H1 (cell line): Measurements from ENCODE around the gene MSANTD3. TPM values are rescaled to one million over a fixed set of nuclear protein-coding genes. Genes with fewer than 3 reads are reported as not detected.

Source experiments
- CTCF ChIA-PET: fragments of 300-600 bp; sonication (Branson Sonifier 250); formaldehyde crosslinking; loops from one replicate; lab custom pipeline; 2021; ENCODE audit not compliant: partially characterized antibody; lab: Charles Lee
- POLR2A ChIA-PET: fragments of 300-600 bp; sonication (Branson Sonifier 250); formaldehyde crosslinking; loops from one replicate; lab custom pipeline; 2021; ENCODE audit warnings: inconsistent platforms; ENCODE audit not compliant: partially characterized antibody; lab: Charles Lee
- DNase-seq, 2 experiments: peaks; one replicate each; pipeline versions ENCODE4 v3.0.0 to v3.0.0-alpha.2; 2010 to 2022; ENCODE audit warnings: low spot score in 2 of 2, low read depth in 1 of 2, mixed read lengths in 1 of 2
- FAIRE-seq: peaks from 2 replicates; lab custom pipeline; 2011; peaks lifted over from hg19 to GRCh38; lab: Jason Lieb, UNC
- H2AFZ ChIP-seq: 2 replicates; pipeline ENCODE4 v1.8.1; 2012; ENCODE audit warnings: low read length, inconsistent platforms
- H2AK5ac ChIP-seq: 2 replicates; pipeline ENCODE4 v1.6.1; 2013; ENCODE audit warnings: low read depth, low read length
- H2BK120ac ChIP-seq: replicated peaks from 2 replicates; pipeline ENCODE3; 2013; ENCODE audit warnings: low read depth, low read length, inconsistent platforms
- H2BK12ac ChIP-seq: 2 replicates; pipeline ENCODE4 v1.6.1; 2013; ENCODE audit warnings: low read depth, low read length
- H2BK15ac ChIP-seq: 2 replicates; pipeline ENCODE4 v1.6.1; 2013; ENCODE audit warnings: low read length
- H2BK20ac ChIP-seq: 2 replicates; pipeline ENCODE4 v1.6.1; 2013; ENCODE audit warnings: low read length
- H2BK5ac ChIP-seq: 2 replicates; pipeline ENCODE4 v1.6.1; 2013; ENCODE audit warnings: low read depth, low read length
- H3K14ac ChIP-seq: 2 replicates; pipeline ENCODE4 v1.6.1; 2013; ENCODE audit warnings: inconsistent platforms; ENCODE audit not compliant: insufficient read length
- H3K18ac ChIP-seq: 2 replicates; pipeline ENCODE4 v1.6.1; 2013; ENCODE audit warnings: low read length; ENCODE audit errors: extremely low read depth
- H3K23ac ChIP-seq: 2 replicates; pipeline ENCODE4 v1.6.1; 2013; ENCODE audit warnings: inconsistent platforms; ENCODE audit not compliant: insufficient read length
- H3K23me2 ChIP-seq: 2 replicates; pipeline ENCODE4 v1.6.1; 2013; ENCODE audit warnings: low read depth, low read length
- H3K27ac ChIP-seq: 2 replicates; pipeline ENCODE4 v1.6.1; 2011; ENCODE audit warnings: low read depth, low read length, inconsistent platforms
- H3K27me3 ChIP-seq, 4 experiments: replicated peaks in 1 of 4; 1 replicate in 1 of 4; 2 replicates in 3 of 4; pipeline versions ENCODE4 v1.6.1 to v1.8.1; 2011 to 2013; ENCODE audit warnings: low read length in 3 of 4, mild to moderate bottlenecking in 3 of 4, inconsistent platforms in 2 of 4, mixed read lengths in 2 of 4, moderate library complexity in 1 of 4; ENCODE audit not compliant: control insufficient read depth in 3 of 4, insufficient read depth in 3 of 4; ENCODE audit errors: extremely low read depth in 1 of 4
- H3K36me3 ChIP-seq, 4 experiments: 2 replicates each; pipeline versions ENCODE4 v1.6.1 to v1.8.1; 2011 to 2013; ENCODE audit warnings: mild to moderate bottlenecking in 4 of 4, low read length in 3 of 4, moderate library complexity in 2 of 4, control low read depth in 1 of 4, inconsistent platforms in 1 of 4; ENCODE audit not compliant: insufficient read depth in 4 of 4, control insufficient read depth in 2 of 4
- H3K4ac ChIP-seq: replicated peaks from 2 replicates; pipeline ENCODE3; 2013; ENCODE audit warnings: low read length, low read depth, mixed read lengths, inconsistent platforms; ENCODE audit not compliant: insufficient read length
- H3K4me1 ChIP-seq, 4 experiments: replicated peaks in 1 of 4; 1 replicate in 1 of 4; 2 replicates in 3 of 4; pipeline versions ENCODE4 v1.6.1 to v1.8.1; 2011 to 2013; ENCODE audit warnings: low read length in 3 of 4, inconsistent platforms in 2 of 4, mixed read lengths in 1 of 4; ENCODE audit not compliant: insufficient read depth in 4 of 4, control insufficient read depth in 3 of 4
- H3K4me2 ChIP-seq, 2 experiments: 2 replicates each; pipeline versions ENCODE4 v1.6.1 to v1.8.1; 2011 to 2013; ENCODE audit warnings: low read depth in 2 of 2, low read length in 2 of 2, control low read depth in 1 of 2, inconsistent platforms in 1 of 2, mild to moderate bottlenecking in 1 of 2; ENCODE audit not compliant: insufficient read depth in 1 of 2
- H3K4me3 ChIP-seq, 4 experiments: fragments of 200-600, 300-600 bp in 1 of 4; sonication (generic), shearing (Covaris generic), sonication (Bioruptor Twin) in 1 of 4; 2 replicates each; pipeline versions ENCODE4 v1.5.1 to v1.8.1; 2011 to 2016; ENCODE audit warnings: low read length in 4 of 4, low read depth in 3 of 4, control low read depth in 2 of 4, inconsistent platforms in 2 of 4, mild to moderate bottlenecking in 2 of 4, mixed read lengths in 1 of 4, moderate library complexity in 1 of 4; ENCODE audit not compliant: insufficient read depth in 2 of 4; ENCODE audit errors: extremely low read depth in 1 of 4
- H3K56ac ChIP-seq: replicated peaks from 2 replicates; pipeline ENCODE3; 2013; ENCODE audit warnings: low read depth, mild to moderate bottlenecking, mixed read lengths, low read length, inconsistent platforms; ENCODE audit not compliant: insufficient read length
- H3K79me1 ChIP-seq: 2 replicates; pipeline ENCODE4 v1.6.1; 2013; ENCODE audit warnings: low read depth, low read length, control low read depth
- H3K79me2 ChIP-seq, 2 experiments: 2 replicates each; pipeline versions ENCODE4 v1.6.1 to v1.8.1; 2012 to 2013; ENCODE audit warnings: low read length in 2 of 2, mild to moderate bottlenecking in 2 of 2, inconsistent platforms in 1 of 2; ENCODE audit not compliant: insufficient read depth in 2 of 2, control insufficient read depth in 1 of 2
- H3K9ac ChIP-seq, 4 experiments: replicated peaks in 1 of 4; 1 replicate in 1 of 4; 2 replicates in 3 of 4; pipeline versions ENCODE4 v1.6.1 to v1.8.1; 2011 to 2013; ENCODE audit warnings: low read depth in 3 of 4, low read length in 3 of 4, control low read depth in 2 of 4, mild to moderate bottlenecking in 2 of 4, moderate library complexity in 2 of 4, inconsistent platforms in 1 of 4; ENCODE audit errors: extremely low read depth in 1 of 4
- H3K9me3 ChIP-seq, 2 experiments: 2 replicates each; pipeline versions ENCODE4 v1.6.1 to v1.8.1; 2012 to 2013; ENCODE audit warnings: mild to moderate bottlenecking in 2 of 2, moderate library complexity in 2 of 2, control low read depth in 1 of 2, inconsistent platforms in 1 of 2, low read depth in 1 of 2, low read length in 1 of 2, mixed read lengths in 1 of 2; ENCODE audit not compliant: insufficient read depth in 2 of 2
- H4K20me1 ChIP-seq, 2 experiments: replicated peaks in 1 of 2; 2 replicates each; pipeline versions ENCODE3 to v1.8.1; 2011 to 2013; ENCODE audit warnings: inconsistent platforms in 2 of 2, low read length in 2 of 2, mild to moderate bottlenecking in 1 of 2; ENCODE audit not compliant: insufficient read depth in 2 of 2, control insufficient read depth in 1 of 2
- H4K5ac ChIP-seq: 2 replicates; pipeline ENCODE4 v1.6.1; 2013; ENCODE audit warnings: low read length, low read depth, mixed read lengths, inconsistent platforms; ENCODE audit not compliant: insufficient read length
- H4K8ac ChIP-seq: 2 replicates; pipeline ENCODE4 v1.8.0; 2013; ENCODE audit warnings: mild to moderate bottlenecking, moderate library complexity, low read length, inconsistent platforms; ENCODE audit not compliant: insufficient read depth; ENCODE audit errors: extremely low read depth
- H4K91ac ChIP-seq: replicated peaks from 2 replicates; pipeline ENCODE3; 2013; ENCODE audit warnings: low read length, mixed read lengths, inconsistent platforms; ENCODE audit not compliant: insufficient read length
- BACH1 ChIP-seq: IDR thresholded peaks from 2 replicates; pipeline ENCODE4 v1.6.1; 2012; ENCODE audit warnings: low read length, improper control_type of control experiment
- BRCA1 ChIP-seq: IDR thresholded peaks from 2 replicates; pipeline ENCODE4 v1.6.1; 2012; ENCODE audit warnings: low read depth, low read length, improper control_type of control experiment
- CBX5 ChIP-seq: fragments of 300-800, 300-1000 bp; sonication (generic); IDR thresholded peaks from 2 replicates; pipeline ENCODE4 v1.7.1; 2016; ENCODE audit warnings: antibody characterized with exemption, low read length, low read depth
- EZH2 ChIP-seq: fragments of 200-600 bp; sonication (generic); IDR thresholded peaks from 2 replicates; pipeline ENCODE4 v1.7.1; 2012; ENCODE audit warnings: low read depth, mild to moderate bottlenecking, moderate library complexity, low read length, inconsistent platforms; ENCODE audit not compliant: severe bottlenecking
- POLR2AphosphoS5 ChIP-seq: IDR thresholded peaks from 2 replicates; pipeline ENCODE4 v1.6.1; 2011; ENCODE audit warnings: low read depth, low read length
- SIRT6 ChIP-seq: IDR thresholded peaks from one replicate; pipeline ENCODE4 v1.7.1; 2012; ENCODE audit warnings: low read length, inconsistent platforms
- TAF1 ChIP-seq: IDR thresholded peaks from 2 replicates; pipeline ENCODE4 v1.6.1; 2011; ENCODE audit warnings: mild to moderate bottlenecking, low read depth, low read length
- YY1 ChIP-seq: IDR thresholded peaks from 2 replicates; pipeline ENCODE4 v1.6.1; 2011; ENCODE audit warnings: low read depth, mild to moderate bottlenecking, low read length
- WGBS, 2 experiments: shearing (Covaris generic) in 1 of 2; methylation state at CpG; one replicate each; pipeline versions ENCODE4 v1.1.6 to v1.1.7; 2013 to 2015; ENCODE audit warnings: low lambda C conversion rate in 2 of 2, mixed read lengths in 2 of 2, inconsistent platforms in 1 of 2, low coverage in 1 of 2, missing lambda C conversion rate in 1 of 2; ENCODE audit not compliant: insufficient replicate concordance in 2 of 2, insufficient coverage in 1 of 2, insufficient read length in 1 of 2; ENCODE audit errors: extremely low coverage in 1 of 2, missing lambda C conversion rate in 1 of 2; 5-methylcytosine and 5-hydroxymethylcytosine counted together
- polyA plus RNA-seq, 7 experiments: library from polyadenylated mRNA; depleted of rRNA in 3 of 7; stranded (reverse) in 5 of 7; unstranded in 2 of 7; fragments of >200 nt in 5 of 7; fragments of 200-250 nt in 2 of 7; gene quantifications; 1 replicate in 5 of 7; 2 replicates in 1 of 7; 4 replicates in 1 of 7; pipeline versions ENCODE4 v1.2.1 to v1.2.3, GENCODE V29; 2011 to 2013; ENCODE audit warnings: missing spikeins in 2 of 7, mixed read lengths in 2 of 7
- total RNA-seq: library from RNA; stranded (reverse); fragmentation: NEBNext Ultra II Directional; extraction: Animal tissue kit (Norgen Biotek cat#: 25700); gene quantifications from 2 replicates; pipeline ENCODE4 v1.2.1, GENCODE V29; 2021
- TF ChIP-seq, protein P1 (sequence below): IDR thresholded peaks from 2 replicates; pipeline ENCODE4 v1.6.1; 2012; ENCODE audit warnings: inconsistent platforms

Gene MSANTD3
- total and polyA plus RNA-seq, 2 of the 8 experiments (the other 6 are each of a cell fraction or from before 2014, with no cell fraction given) = 12.0 to 41.3 TPM

DNA sequence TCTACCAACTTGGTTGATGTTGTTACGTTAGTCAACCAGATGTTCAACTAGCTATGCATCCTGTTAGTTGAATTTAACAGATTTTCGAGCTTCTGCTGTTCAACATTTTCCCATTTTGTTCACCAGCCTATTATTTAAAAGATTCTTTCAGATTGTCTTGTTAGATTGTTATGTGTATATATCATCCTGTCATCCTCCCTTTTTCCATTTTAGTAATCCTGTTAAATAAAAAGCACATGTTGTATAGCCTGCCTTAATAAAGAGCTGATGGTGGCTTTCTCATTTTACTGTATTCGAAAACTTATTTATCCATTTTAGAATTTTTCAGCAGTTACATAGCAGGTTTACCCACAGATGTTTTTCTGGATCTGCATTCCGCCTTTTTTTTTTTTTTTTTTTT is 50.3 kb downstream of the MSANTD3 start:
- H3K23me2 ChIP-seq = peaks cover 14% of the 10 kb centered on the region; the same call in 1 of the 2 replicates
- H3K14ac ChIP-seq = no peak overlapping the region
- ChIA-PET CTCF (interaction anchor here (1.0 to 2.7 kb wide), 4 partner anchors 12 to 40 kb away, joined by 3 to 7 read pairs (median 4); no protein-coding TSS in a partner anchor), POLR2A (interaction anchor here (0.9 to 3.0 kb wide), 7 partner anchors 10 to 125 kb away, joined by 3 to 9 read pairs (median 4); partner anchors contain the start of gene MSANTD3)
- no peak overlapping the region for H2BK120ac ChIP-seq
- H4K8ac ChIP-seq = no peak overlapping the region
- peaks cover 13% of the 10 kb centered on the region for H3K79me1 ChIP-seq
- H3K4ac ChIP-seq = no peak overlapping the region
- no peak overlapping the region for H2AFZ ChIP-seq
- no peak overlapping the region for H3K4me2 ChIP-seq
- no peak overlapping the region for H3K4me3 ChIP-seq
- no peak overlapping the region for H2BK20ac ChIP-seq
- H3K9me3 ChIP-seq = no peaks in the 10 kb centered on the region
- no peak for FAIRE-seq
- no peak overlapping the region for H3K18ac ChIP-seq
- H3K79me2 ChIP-seq = peaks cover 64 to 95% of the 10 kb centered on the region in 2 experiments
- no peak overlapping the region for H2BK5ac ChIP-seq
- H4K5ac ChIP-seq = no peak overlapping the region
- no peak overlapping the region for H2BK15ac ChIP-seq
- no peak overlapping the region for H3K27ac ChIP-seq
- peaks cover 0 to 12% (median 6%) of the 10 kb centered on the region in 4 experiments; a peak in 5 of 7 replicates for H3K4me1 ChIP-seq
- no peak overlapping the region for H3K56ac ChIP-seq
- H3K9ac ChIP-seq = no peak overlapping the region
- no peaks in the 10 kb centered on the region for H3K27me3 ChIP-seq
- H3K36me3 ChIP-seq = peaks cover 0 to 3% (median 0%) of the 10 kb centered on the region in 4 experiments; a peak in 1 of 8 replicates
- no peak overlapping the region for H2BK12ac ChIP-seq
- DNase-seq = no peak
- 96% methylated on average over 3 of the region's 4 CpGs; no CpG with 5 or more reads in 1 of the 2 experiments for WGBS, 2 experiments
- no peak overlapping the region for H3K23ac ChIP-seq
- H4K91ac ChIP-seq = no peak overlapping the region
- H4K20me1 ChIP-seq = peaks cover 21 to 24% of the 10 kb centered on the region in 2 experiments
- no peak for TF ChIP-seq SIRT6
- TF ChIP-seq, protein P1, sequence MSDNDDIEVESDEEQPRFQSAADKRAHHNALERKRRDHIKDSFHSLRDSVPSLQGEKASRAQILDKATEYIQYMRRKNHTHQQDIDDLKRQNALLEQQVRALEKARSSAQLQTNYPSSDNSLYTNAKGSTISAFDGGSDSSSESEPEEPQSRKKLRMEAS = no peak
- TF ChIP-seq TAF1 = no peak
- TF ChIP-seq POLR2AphosphoS5 = no peak
- TF ChIP-seq YY1 = no peak
- TF ChIP-seq BRCA1 = no peak
- TF ChIP-seq CBX5 = no peak
- no peak for TF ChIP-seq BACH1
- no peak for TF ChIP-seq EZH2
- H2AK5ac ChIP-seq = no peak overlapping the region
